ENCODE measurements around the gene DGLUCY.

Gene DGLUCY

DNA sequence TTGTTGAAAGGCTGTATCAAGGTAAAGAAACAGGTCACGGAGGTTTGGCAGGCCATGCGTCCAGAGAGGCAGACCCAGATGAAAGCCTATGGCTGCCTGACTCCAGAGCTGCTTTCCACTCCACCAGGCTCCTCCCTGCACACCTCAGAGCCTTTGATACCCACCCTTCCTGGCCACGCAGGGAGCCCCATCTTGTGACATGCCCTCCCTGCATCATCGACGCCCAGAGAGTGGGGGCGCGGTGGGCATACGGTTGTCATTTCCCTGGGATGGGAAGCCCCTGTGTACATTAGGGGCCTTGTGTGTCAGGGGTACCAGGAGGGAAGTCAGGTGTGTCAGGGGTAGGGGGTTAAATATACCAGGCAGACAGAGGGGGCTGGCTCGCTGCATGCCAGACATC lies 160.9 kb downstream of the DGLUCY start:
- TF ChIP-seq, protein P1, sequence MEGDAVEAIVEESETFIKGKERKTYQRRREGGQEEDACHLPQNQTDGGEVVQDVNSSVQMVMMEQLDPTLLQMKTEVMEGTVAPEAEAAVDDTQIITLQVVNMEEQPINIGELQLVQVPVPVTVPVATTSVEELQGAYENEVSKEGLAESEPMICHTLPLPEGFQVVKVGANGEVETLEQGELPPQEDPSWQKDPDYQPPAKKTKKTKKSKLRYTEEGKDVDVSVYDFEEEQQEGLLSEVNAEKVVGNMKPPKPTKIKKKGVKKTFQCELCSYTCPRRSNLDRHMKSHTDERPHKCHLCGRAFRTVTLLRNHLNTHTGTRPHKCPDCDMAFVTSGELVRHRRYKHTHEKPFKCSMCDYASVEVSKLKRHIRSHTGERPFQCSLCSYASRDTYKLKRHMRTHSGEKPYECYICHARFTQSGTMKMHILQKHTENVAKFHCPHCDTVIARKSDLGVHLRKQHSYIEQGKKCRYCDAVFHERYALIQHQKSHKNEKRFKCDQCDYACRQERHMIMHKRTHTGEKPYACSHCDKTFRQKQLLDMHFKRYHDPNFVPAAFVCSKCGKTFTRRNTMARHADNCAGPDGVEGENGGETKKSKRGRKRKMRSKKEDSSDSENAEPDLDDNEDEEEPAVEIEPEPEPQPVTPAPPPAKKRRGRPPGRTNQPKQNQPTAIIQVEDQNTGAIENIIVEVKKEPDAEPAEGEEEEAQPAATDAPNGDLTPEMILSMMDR (IDR thresholded peaks at IDR 0.05) = no peak

Measured in LNCAP (cell line).